Measurements from ENCODE around the gene WASHC3.
"Not testable (repeated sequence)": the region's sequence is repeated elsewhere in the genome, so short reads cannot be mapped to it uniquely, and the experiment has no call there.

The WASHC3 gene

GRCh38 chr12:102050660-102051430 is 10.9 kb downstream of the WASHC3 start:
- DNase-seq = no peak

GRCh38 chr12:102043928-102044327 is 17.9 kb downstream of the WASHC3 start:
- DNase-seq = no peak

GRCh38 chr12:102033991-102034745 is 27.6 kb downstream of the WASHC3 start:
- peak; percentile 70 for DNase-seq

- DNase-seq = no peak
Measured at GRCh38 chr12:102031852-102032251, 29.9 kb downstream of the WASHC3 start.

- no peak for DNase-seq
Measured at GRCh38 chr12:102029141-102029540, 32.6 kb downstream of the WASHC3 start.

GRCh38 chr12:102026728-102027127 is 35.1 kb downstream of the WASHC3 start:
- DNase-seq = no peak

- no peak for DNase-seq
Measured at GRCh38 chr12:102024765-102025164, 37.0 kb downstream of the WASHC3 start.

GRCh38 chr12:102023343-102023930 is 38.4 kb downstream of the WASHC3 start:
- DNase-seq = peak; percentile 3

GRCh38 chr12:102022286-102022685 is 39.5 kb downstream of the WASHC3 start:
- DNase-seq = no peak

- DNase-seq = no peak
Measured at GRCh38 chr12:102021540-102022246, 40.1 kb downstream of the WASHC3 start.

- DNase-seq = not testable (repeated sequence)
Measured at GRCh38 chr12:102018607-102019006, 43.2 kb downstream of the WASHC3 start.

GRCh38 chr12:102016472-102016871 is 45.3 kb downstream of the WASHC3 start:
- no peak for DNase-seq

GRCh38 chr12:102010265-102010994 is 51.4 kb downstream of the WASHC3 start:
- no peak for DNase-seq

GRCh38 chr12:102009796-102010195 is 52.0 kb downstream of the WASHC3 start:
- DNase-seq = no peak

GRCh38 chr12:102008615-102009126 is 53.1 kb downstream of the WASHC3 start:
- no peak for DNase-seq

GRCh38 chr12:102005256-102005655 is 56.5 kb downstream of the WASHC3 start:
- no peak for DNase-seq

- no peak for DNase-seq
Measured at GRCh38 chr12:101997102-101997501, 64.7 kb downstream of the WASHC3 start.

GRCh38 chr12:101995684-101996083 is 66.1 kb downstream of the WASHC3 start:
- no peak for DNase-seq

GRCh38 chr12:101992091-101992490 is 69.7 kb downstream of the WASHC3 start:
- no peak for DNase-seq

GRCh38 chr12:101982307-101982706 is 79.5 kb downstream of the WASHC3 start:
- DNase-seq = no peak

GRCh38 chr12:101981868-101982267 is 79.9 kb downstream of the WASHC3 start:
- DNase-seq = no peak

- DNase-seq = peak; percentile 69
Measured at GRCh38 chr12:101968770-101969169, 93.0 kb downstream of the WASHC3 start.

Data from NCI-H226 (cell line).